ENCODE data around the gene PDE4B. TPM values are rescaled to one million over a fixed set of nuclear protein-coding genes. Genes with fewer than 3 reads are reported as not detected.

PDE4B gene
- total and polyA plus RNA-seq, 2 of the 13 experiments (the other 11 are each of a cell fraction or from before 2014, with no cell fraction given), result not detected

DNA sequence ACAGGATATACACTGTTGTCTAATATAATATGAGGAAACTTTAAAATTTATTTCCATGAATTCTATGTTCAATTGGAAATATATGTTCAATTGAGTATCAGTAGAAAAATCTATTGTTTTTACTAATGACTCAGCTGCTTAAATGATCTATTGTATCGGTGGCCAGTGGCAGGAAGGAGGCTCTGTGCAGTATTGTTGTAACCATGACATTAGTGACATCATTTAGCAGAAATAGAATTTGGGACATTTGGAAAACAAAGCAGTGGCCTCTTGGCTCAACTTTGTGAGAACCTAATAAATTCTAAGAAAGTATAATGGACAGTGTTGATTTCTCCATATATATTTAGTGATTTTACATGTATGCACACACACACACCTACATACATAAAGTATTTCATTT lies 257.4 kb downstream of the PDE4B start:
- Histone ChIP-seq H3K9me3 (ENCODE audit: low read length) (no peaks in the 10 kb centered on the region), H3K79me2 (ENCODE audit: insufficient read depth, low read length) (no peaks in the 10 kb centered on the region), H3K9ac (ENCODE audit: insufficient read depth, low read depth, low read length) (no peak overlapping the region), H3K4me2 (ENCODE audit: low read depth, low read length) (no peak overlapping the region), H3K4me3 (replicated peaks in 1 of 3; ENCODE audit: insufficient read depth in 1 of 3, low read depth in 2 of 3, low read length in 3 of 3) (no peak overlapping the region), H2AFZ (ENCODE audit: low read length) (no peak overlapping the region), H4K20me1 (ENCODE audit: insufficient read depth, low read length) (no peaks in the 10 kb centered on the region), H3K27ac (ENCODE audit: extremely low read length, insufficient read depth, low read length) (no peak overlapping the region), H3K27me3 (ENCODE audit: control insufficient read depth in 1 of 2, insufficient read depth in 2 of 2, low read length in 2 of 2) (no peaks in the 10 kb centered on the region), H3K4me1 (ENCODE audit: insufficient read depth, low read length) (no peaks in the 10 kb centered on the region), H3K36me3 (replicated peaks in 1 of 2; ENCODE audit: control insufficient read depth in 1 of 2, insufficient read depth in 2 of 2, low read length in 2 of 2) (no peaks in the 10 kb centered on the region)
- DNase-seq (ENCODE audit: low spot score) (no peak), ATAC-seq (no peak), FAIRE-seq (no peak)
- no TSS peak for BruUV-seq (replicated peaks)
- in situ Hi-C loops (cut with HindIII; ENCODE audit: extremely low pct_ligation_motif_present, low pct_unique_long_range_greater_than_20kb) (no loop called here), intact Hi-C loops (cut with micrococcal nuclease; ENCODE audit: unreplicated experiment) (no loop called here)
- TF ChIP-seq, protein P1, sequence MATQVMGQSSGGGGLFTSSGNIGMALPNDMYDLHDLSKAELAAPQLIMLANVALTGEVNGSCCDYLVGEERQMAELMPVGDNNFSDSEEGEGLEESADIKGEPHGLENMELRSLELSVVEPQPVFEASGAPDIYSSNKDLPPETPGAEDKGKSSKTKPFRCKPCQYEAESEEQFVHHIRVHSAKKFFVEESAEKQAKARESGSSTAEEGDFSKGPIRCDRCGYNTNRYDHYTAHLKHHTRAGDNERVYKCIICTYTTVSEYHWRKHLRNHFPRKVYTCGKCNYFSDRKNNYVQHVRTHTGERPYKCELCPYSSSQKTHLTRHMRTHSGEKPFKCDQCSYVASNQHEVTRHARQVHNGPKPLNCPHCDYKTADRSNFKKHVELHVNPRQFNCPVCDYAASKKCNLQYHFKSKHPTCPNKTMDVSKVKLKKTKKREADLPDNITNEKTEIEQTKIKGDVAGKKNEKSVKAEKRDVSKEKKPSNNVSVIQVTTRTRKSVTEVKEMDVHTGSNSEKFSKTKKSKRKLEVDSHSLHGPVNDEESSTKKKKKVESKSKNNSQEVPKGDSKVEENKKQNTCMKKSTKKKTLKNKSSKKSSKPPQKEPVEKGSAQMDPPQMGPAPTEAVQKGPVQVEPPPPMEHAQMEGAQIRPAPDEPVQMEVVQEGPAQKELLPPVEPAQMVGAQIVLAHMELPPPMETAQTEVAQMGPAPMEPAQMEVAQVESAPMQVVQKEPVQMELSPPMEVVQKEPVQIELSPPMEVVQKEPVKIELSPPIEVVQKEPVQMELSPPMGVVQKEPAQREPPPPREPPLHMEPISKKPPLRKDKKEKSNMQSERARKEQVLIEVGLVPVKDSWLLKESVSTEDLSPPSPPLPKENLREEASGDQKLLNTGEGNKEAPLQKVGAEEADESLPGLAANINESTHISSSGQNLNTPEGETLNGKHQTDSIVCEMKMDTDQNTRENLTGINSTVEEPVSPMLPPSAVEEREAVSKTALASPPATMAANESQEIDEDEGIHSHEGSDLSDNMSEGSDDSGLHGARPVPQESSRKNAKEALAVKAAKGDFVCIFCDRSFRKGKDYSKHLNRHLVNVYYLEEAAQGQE (IDR thresholded peaks at IDR 0.05; ENCODE audit: borderline replicate concordance in 1 of 2, low read depth in 1 of 2, low read length in 2 of 2), result no peak
- TF ChIP-seq ZNF564 (CRISPR knock-in tag; IDR thresholded peaks at IDR 0.05) (no peak), PHF5A (CRISPR knock-in tag; IDR thresholded peaks at IDR 0.05; ENCODE audit: low read depth, unreplicated experiment) (no peak), NFIB (CRISPR knock-in tag; IDR thresholded peaks at IDR 0.05; ENCODE audit: borderline replicate concordance) (no peak), HNRNPLL (IDR thresholded peaks at IDR 0.05; ENCODE audit: low read depth, low read length, poor library complexity, severe bottlenecking) (no peak), AKAP8 (CRISPR knock-in tag; IDR thresholded peaks at IDR 0.05) (no peak), IRF9 (CRISPR knock-in tag; IDR thresholded peaks at IDR 0.05; ENCODE audit: borderline replicate concordance) (no peak), FOSL2 (CRISPR knock-in tag; IDR thresholded peaks at IDR 0.05) (no peak), ZNF17 (CRISPR knock-in tag; IDR thresholded peaks at IDR 0.05) (no peak), ZNF557 (CRISPR knock-in tag; IDR thresholded peaks at IDR 0.05) (no peak), ZBTB33 (CRISPR knock-in tag; IDR thresholded peaks at IDR 0.05) (no peak), CEBPG (CRISPR knock-in tag; IDR thresholded peaks at IDR 0.05) (no peak)
- ChIA-PET POLR2A (no interaction called here), CTCF (ENCODE audit: low intra/inter-chr PET ratio, low total read pairs) (no interaction called here)
- WGBS (ENCODE audit: low lambda C conversion rate), result 0% methylated on average over 1 of the region's 1 CpG

Data from HepG2 (cell line).